ENCODE data around the gene PRPF19. TPM values are rescaled to one million over a fixed set of nuclear protein-coding genes. Genes with fewer than 3 reads are reported as not detected.

PRPF19 gene
- total RNA-seq, 4 donors from 2014 or later, result 50.2 to 73.6 (median 60.5) TPM

DNA sequence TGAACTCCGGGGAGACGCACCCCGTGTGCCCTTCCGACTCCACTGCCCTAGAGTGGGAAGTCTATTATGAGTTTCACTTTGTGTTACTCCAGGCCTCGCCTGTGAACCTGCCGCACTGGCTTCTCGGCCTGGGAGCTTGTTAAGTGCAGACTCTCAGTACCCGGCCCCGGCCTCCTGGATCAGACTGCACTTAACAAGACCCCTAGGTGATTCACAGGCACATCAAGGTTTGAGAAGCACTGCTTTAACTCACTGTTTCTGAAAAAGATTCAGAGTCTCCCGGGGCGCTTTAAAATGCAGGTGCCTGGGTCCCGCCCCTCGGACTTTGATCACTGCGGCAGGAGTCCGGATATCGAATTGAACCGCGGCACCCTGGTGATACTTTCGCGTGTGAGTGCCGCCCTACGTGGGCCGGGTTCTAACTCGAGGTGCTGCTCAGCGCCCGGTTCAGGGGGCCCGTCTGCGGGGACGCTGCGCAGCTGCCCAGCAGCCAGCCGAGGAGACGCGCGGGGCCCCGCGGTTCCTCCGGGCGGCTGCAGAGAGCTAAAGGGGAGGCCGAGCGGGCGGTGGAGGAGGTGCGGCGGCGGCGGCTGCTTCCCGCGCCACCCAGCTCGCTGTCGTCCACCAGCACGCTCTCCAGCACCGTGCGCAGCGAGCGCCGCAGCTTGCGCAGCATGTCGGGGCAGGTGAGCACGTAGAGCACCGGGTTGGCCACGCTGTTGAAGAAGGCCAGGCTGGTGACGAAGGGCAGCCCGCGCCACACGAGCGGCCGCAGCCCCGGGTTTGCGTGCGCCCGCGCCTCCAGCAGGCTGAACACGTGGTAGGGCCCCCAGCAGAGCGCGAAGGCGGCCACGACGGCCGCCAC lies 54.0 kb downstream of the PRPF19 start:
- 81 to 100% methylated on average over 1 to 8 of the region's 78 CpGs for WGBS, 2 donors (ENCODE audit: low coverage in 1 of 2)
- H3K36me3 ChIP-seq, result peaks cover 0 to 61% of the 10 kb centered on the region in 2 donors

DNA sequence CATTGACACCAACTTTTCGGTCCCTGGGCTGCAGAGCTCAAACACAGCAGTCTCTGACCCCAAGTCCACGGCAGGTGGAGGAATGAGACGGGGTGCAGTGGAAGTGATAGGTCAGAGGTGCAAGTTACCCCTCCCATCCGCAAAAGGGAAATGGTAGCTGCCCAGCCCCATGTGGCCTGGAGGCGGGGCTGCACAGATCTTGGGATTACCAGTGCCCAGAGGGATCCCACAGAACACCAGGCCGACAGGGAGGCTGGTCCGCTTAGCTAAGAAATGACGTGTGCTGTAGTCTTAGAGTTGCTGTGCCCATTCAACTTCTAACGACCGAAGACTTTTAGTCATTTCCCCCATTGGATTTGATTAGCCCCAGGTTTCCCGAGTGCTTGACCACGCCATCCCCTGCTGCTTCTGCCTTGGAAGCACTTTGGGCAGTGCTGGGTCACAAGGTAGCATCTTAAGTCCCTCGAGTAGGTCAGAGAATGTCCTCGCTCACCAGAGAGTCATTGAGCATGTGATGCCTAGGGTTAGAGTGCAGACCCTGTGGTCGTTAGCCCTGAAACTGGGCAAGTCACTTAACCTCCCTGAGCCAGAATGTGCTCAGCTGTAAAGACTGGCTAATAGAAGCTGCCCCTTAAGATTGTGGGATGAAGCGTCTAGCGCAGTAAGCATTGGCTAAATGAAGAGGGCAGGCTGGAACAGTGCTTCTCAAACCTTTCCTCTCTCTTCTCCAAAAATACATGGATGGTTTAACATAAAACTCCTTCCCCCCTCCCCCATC lies 54.9 kb downstream of the PRPF19 start:
- 87 to 91% methylated on average over 4 to 9 of the region's 17 CpGs for WGBS, 2 donors (ENCODE audit: low coverage in 1 of 2)
- peaks cover 23% of the 10 kb centered on the region for H3K27me3 ChIP-seq
- peaks cover 0 to 7% (median 0%) of the 10 kb centered on the region in 3 donors for H3K4me1 ChIP-seq
- no peak for ATAC-seq
- H3K36me3 ChIP-seq, result peaks cover 0 to 70% of the 10 kb centered on the region in 2 donors
- TF ChIP-seq POLR2AphosphoS5 (IDR thresholded peaks at IDR 0.05) (no peak), POLR2A (IDR thresholded peaks at IDR 0.05) (no peak), EP300 (IDR thresholded peaks at IDR 0.05) (no peak)
- TF ChIP-seq, protein P1, sequence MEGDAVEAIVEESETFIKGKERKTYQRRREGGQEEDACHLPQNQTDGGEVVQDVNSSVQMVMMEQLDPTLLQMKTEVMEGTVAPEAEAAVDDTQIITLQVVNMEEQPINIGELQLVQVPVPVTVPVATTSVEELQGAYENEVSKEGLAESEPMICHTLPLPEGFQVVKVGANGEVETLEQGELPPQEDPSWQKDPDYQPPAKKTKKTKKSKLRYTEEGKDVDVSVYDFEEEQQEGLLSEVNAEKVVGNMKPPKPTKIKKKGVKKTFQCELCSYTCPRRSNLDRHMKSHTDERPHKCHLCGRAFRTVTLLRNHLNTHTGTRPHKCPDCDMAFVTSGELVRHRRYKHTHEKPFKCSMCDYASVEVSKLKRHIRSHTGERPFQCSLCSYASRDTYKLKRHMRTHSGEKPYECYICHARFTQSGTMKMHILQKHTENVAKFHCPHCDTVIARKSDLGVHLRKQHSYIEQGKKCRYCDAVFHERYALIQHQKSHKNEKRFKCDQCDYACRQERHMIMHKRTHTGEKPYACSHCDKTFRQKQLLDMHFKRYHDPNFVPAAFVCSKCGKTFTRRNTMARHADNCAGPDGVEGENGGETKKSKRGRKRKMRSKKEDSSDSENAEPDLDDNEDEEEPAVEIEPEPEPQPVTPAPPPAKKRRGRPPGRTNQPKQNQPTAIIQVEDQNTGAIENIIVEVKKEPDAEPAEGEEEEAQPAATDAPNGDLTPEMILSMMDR (IDR thresholded peaks at IDR 0.05), result no peak
- H3K4me3 ChIP-seq, result no peak overlapping the region
- H3K9me3 ChIP-seq, result no peaks in the 10 kb centered on the region
- H3K27ac ChIP-seq, result no peak overlapping the region

More for the DNA sequence above, 54.0 kb downstream of the PRPF19 start:
- TF ChIP-seq POLR2AphosphoS5 (IDR thresholded peaks at IDR 0.05), result no peak
- no peak for TF ChIP-seq POLR2A (IDR thresholded peaks at IDR 0.05)
- no peak for TF ChIP-seq EP300 (IDR thresholded peaks at IDR 0.05)
- H3K27ac ChIP-seq, result no peak overlapping the region
- H3K27me3 ChIP-seq, result peaks cover 23% of the 10 kb centered on the region
- no peaks in the 10 kb centered on the region for H3K9me3 ChIP-seq
- H3K4me3 ChIP-seq, result peak overlapping the region in 1 of 2 donors; percentile 6
- peaks cover 0 to 7% (median 0%) of the 10 kb centered on the region in 3 donors for H3K4me1 ChIP-seq
- no peak for ATAC-seq

DNA sequence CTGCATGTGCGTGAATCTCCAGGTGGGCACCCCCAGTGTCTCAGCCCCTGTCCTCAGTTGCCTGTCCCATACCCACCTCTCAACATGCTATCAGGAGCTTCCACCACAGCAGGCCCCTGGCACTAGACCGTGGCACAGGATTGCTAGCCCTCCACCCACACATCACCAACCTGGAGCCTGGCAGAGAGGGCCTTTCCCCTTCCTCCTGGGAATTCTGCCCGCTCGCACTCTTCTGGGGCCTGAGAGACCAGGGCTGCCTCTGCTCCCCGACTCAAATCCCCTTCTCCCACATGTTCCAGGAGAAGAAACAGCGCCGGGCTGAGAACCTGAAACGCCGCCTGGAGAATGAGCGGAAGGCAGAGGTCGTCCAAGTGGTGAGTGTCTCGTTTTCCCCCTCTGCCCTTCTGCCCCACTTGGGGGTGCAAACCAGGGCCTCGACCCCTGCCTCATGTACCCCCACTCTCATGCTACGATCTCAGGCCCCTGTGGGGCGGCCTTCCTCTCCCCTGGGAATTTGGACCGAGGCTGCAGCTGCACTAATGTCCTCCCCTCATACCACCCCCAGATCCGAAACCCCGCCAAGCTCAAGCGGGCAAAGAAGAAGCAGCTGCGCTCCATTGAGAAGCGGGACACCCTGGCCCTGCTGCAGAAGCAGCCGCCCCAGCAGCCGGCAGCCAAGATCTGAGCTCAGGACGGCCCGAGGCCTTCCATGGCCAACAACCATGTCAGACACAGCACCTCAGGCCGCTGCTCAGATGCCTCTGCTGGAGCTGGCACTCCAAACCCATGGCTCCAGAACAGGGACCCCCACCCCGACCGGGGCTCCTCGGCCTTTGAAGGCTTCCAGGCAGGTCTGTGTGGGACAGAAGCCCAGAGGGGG lies 56.5 kb downstream of the PRPF19 start:
- Histone ChIP-seq H3K27me3 (peaks cover 20% of the 10 kb centered on the region), H3K9me3 (no peaks in the 10 kb centered on the region), H3K36me3 (peaks cover 0 to 77% of the 10 kb centered on the region in 2 donors), H3K4me1 (peaks cover 0 to 13% (median 0%) of the 10 kb centered on the region in 3 donors), H3K27ac (no peak overlapping the region), H3K4me3 (no peak overlapping the region)
- TF ChIP-seq POLR2AphosphoS5 (IDR thresholded peaks at IDR 0.05), result no peak
- TF ChIP-seq EP300 (IDR thresholded peaks at IDR 0.05), result no peak
- TF ChIP-seq, protein P1 (IDR thresholded peaks at IDR 0.05), result no peak
- TF ChIP-seq POLR2A (IDR thresholded peaks at IDR 0.05), result no peak
- no peak for ATAC-seq
- WGBS, 2 donors (ENCODE audit: low coverage in 1 of 2), result 83 to 90% methylated on average over 3 to 11 of the region's 29 CpGs

DNA sequence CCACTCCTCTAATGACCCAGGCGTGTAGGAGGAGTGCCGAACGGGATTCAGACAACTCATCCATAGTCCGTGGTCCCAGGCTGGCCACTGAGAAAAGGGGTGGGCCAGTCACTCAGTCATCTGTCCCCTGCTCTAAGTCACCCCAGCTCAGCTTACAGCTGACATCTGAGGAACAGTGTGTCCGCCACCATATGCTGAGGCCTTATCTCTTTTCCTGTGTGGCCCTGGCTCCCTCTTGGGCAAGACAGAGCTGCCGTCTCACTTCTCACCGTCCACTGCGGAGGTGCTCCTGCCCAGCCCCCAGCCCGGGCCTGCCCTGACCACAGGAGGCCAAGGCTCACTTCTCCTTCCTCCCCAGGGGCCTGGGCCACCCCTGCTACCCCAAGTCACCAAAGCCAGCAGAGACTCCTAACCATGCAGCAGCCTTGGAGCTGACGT lies 57.7 kb downstream of the PRPF19 start:
- H3K4me3 ChIP-seq, result no peak overlapping the region
- no peak overlapping the region for H3K27ac ChIP-seq
- H3K36me3 ChIP-seq, result peaks cover 0 to 77% of the 10 kb centered on the region in 2 donors
- ATAC-seq, result no peak
- H3K4me1 ChIP-seq, result peaks cover 0 to 25% (median 6%) of the 10 kb centered on the region in 3 donors
- TF ChIP-seq, protein P1 (IDR thresholded peaks at IDR 0.05), result no peak
- TF ChIP-seq POLR2A (IDR thresholded peaks at IDR 0.05) (no peak), POLR2AphosphoS5 (IDR thresholded peaks at IDR 0.05) (no peak), EP300 (IDR thresholded peaks at IDR 0.05) (no peak)
- peaks cover 12% of the 10 kb centered on the region for H3K27me3 ChIP-seq
- WGBS, 2 donors (ENCODE audit: low coverage in 1 of 2), result no CpG with 5 or more reads among the region's 10 CpGs
- H3K9me3 ChIP-seq, result no peaks in the 10 kb centered on the region

Data from gastroesophageal sphincter (tissue), 4 donors.